Small intestine (tissue), 7 donors: ENCODE data around the gene TDRD12. TPM values are rescaled to one million over a fixed set of nuclear protein-coding genes. Genes with fewer than 3 reads are reported as not detected.
"Not testable (repeated sequence)": the region's sequence is repeated elsewhere in the genome, so short reads cannot be mapped to it uniquely, and the experiment has no call there.

Experiments
- DNase-seq, 2 donors: peaks; one replicate each; pipeline versions ENCODE4 v3.0.0 to v3.0.0-alpha.2; 2013
- FAIRE-seq: peaks from 2 replicates; lab custom pipeline; 2012; peaks lifted over from hg19 to GRCh38; lab: Jason Lieb, UNC
- H3K27ac ChIP-seq, 3 donors: one replicate each; pipeline ENCODE4 v1.5.1; 2013; ENCODE audit warnings: low read length in 2 of 3, mild to moderate bottlenecking in 2 of 3, control low read depth in 1 of 3, inconsistent platforms in 1 of 3, low read depth in 1 of 3, moderate library complexity in 1 of 3
- H3K27me3 ChIP-seq, 3 donors: one replicate each; pipeline ENCODE4 v1.6.1; 2013; ENCODE audit warnings: low read length in 3 of 3, inconsistent platforms in 1 of 3; ENCODE audit not compliant: control insufficient read depth in 3 of 3, insufficient read depth in 3 of 3
- H3K36me3 ChIP-seq, 3 donors: one replicate each; pipeline ENCODE4 v1.6.1; 2013; ENCODE audit warnings: low read length in 3 of 3, inconsistent platforms in 1 of 3, low read depth in 1 of 3, mild to moderate bottlenecking in 1 of 3, moderate library complexity in 1 of 3; ENCODE audit not compliant: control insufficient read depth in 3 of 3, insufficient read depth in 2 of 3
- H3K4me1 ChIP-seq, 3 donors: one replicate each; pipeline ENCODE4 v1.6.1; 2013; ENCODE audit warnings: low read length in 2 of 3, inconsistent platforms in 1 of 3, low read depth in 1 of 3, mild to moderate bottlenecking in 1 of 3, moderate library complexity in 1 of 3; ENCODE audit not compliant: control insufficient read depth in 3 of 3, insufficient read depth in 2 of 3
- H3K4me3 ChIP-seq, 3 donors: one replicate each; pipeline ENCODE4 v1.5.1; 2013; ENCODE audit warnings: low read length in 3 of 3, control low read depth in 1 of 3, inconsistent platforms in 1 of 3, low read depth in 1 of 3, mild to moderate bottlenecking in 1 of 3, moderate library complexity in 1 of 3
- H3K9me3 ChIP-seq, 2 donors: one replicate each; pipeline ENCODE4 v1.6.1; 2013; ENCODE audit warnings: low read depth in 1 of 2, low read length in 1 of 2; ENCODE audit not compliant: control insufficient read depth in 2 of 2, insufficient read depth in 1 of 2
- WGBS, 3 donors: extraction: QIAGEN DNeasy Blood & Tissue Kit; methylation state at CpG; one replicate each; pipeline ENCODE4 v1.1.7; 2013; 5-methylcytosine and 5-hydroxymethylcytosine counted together
- polyA plus RNA-seq, 4 donors: library from polyadenylated mRNA; stranded (reverse) in 3 of 4; unstranded in 1 of 4; fragments of 200-250 nt in 3 of 4; fragments of 120-200 nt in 1 of 4; gene quantifications; one replicate each; pipeline versions ENCODE4 v1.2.1 to v1.2.3, GENCODE V29; 2013
- donor health status: healthy with polysubstance abuse.
- donor health status: control.
- donor health status: control.
- donor health status: Bipolar disorder and iron deficiency.
- donor health status: healthy.

Gene TDRD12
- polyA plus RNA-seq, 4 donors = 0.12 to 0.46 (median 0.22) TPM; not detected in 1

- H3K27me3 ChIP-seq, DNase-seq, H3K4me3 ChIP-seq, FAIRE-seq, H3K9me3 ChIP-seq, H3K27ac ChIP-seq, H3K4me1 ChIP-seq: not testable (repeated sequence)
- peaks cover 0 to 26% (median 0%) of the 10 kb centered on the region in 3 donors for H3K36me3 ChIP-seq
- WGBS, 3 donors = 96 to 97% (median 96%) methylated on average over 7 of the region's 7 CpGs
Observed at GRCh38 chr19:32716203-32716602, 3.4 kb upstream of the TDRD12 start.

GRCh38 chr19:32717496-32717895, 2.1 kb upstream of the TDRD12 start:
- Histone ChIP-seq H3K4me3 (no peak overlapping the region), H3K9me3 (no peaks in the 10 kb centered on the region), H3K27ac (no peak overlapping the region), H3K36me3 (peaks cover 0 to 22% (median 0%) of the 10 kb centered on the region in 3 donors), H3K4me1 (no peaks in the 10 kb centered on the region), H3K27me3 (no peaks in the 10 kb centered on the region)
- DNase-seq = no peak
- FAIRE-seq = no peak
- 69 to 79% (median 72%) methylated on average over 5 of the region's 5 CpGs for WGBS, 3 donors

- H3K27me3 ChIP-seq = no peaks in the 10 kb centered on the region
- no peak overlapping the region for H3K4me3 ChIP-seq
- DNase-seq = no peak
- H3K9me3 ChIP-seq = no peaks in the 10 kb centered on the region
- no peak for FAIRE-seq
- H3K4me1 ChIP-seq = no peaks in the 10 kb centered on the region
- WGBS, 3 donors = 82 to 89% (median 83%) methylated on average over 7 of the region's 7 CpGs
- peaks cover 0 to 17% (median 0%) of the 10 kb centered on the region in 3 donors for H3K36me3 ChIP-seq
- no peak overlapping the region for H3K27ac ChIP-seq
Observed at GRCh38 chr19:32718286-32718685, 1.3 kb upstream of the TDRD12 start.

- FAIRE-seq = no peak
- WGBS, 3 donors = 92 to 95% (median 94%) methylated on average over 18 to 22 of the region's 22 CpGs
- no peaks in the 10 kb centered on the region for H3K4me1 ChIP-seq
- H3K4me3 ChIP-seq = no peak overlapping the region
- no peak overlapping the region for H3K27ac ChIP-seq
- H3K27me3 ChIP-seq = no peaks in the 10 kb centered on the region
- DNase-seq = no peak
- no peaks in the 10 kb centered on the region for H3K9me3 ChIP-seq
- H3K36me3 ChIP-seq = peaks cover 0 to 6% (median 0%) of the 10 kb centered on the region in 3 donors
Observed at GRCh38 chr19:32720216-32720935, 809 bp downstream of the TDRD12 start.

- H3K27me3 ChIP-seq = no peaks in the 10 kb centered on the region
- H3K4me3 ChIP-seq = no peak overlapping the region
- 95 to 98% (median 96%) methylated on average over 22 of the region's 22 CpGs for WGBS, 3 donors
- FAIRE-seq (no peak), DNase-seq (no peak)
- peaks cover 0 to 6% (median 0%) of the 10 kb centered on the region in 3 donors for H3K36me3 ChIP-seq
- H3K9me3 ChIP-seq = no peaks in the 10 kb centered on the region
- no peak overlapping the region for H3K27ac ChIP-seq
- H3K4me1 ChIP-seq = no peaks in the 10 kb centered on the region
Observed at GRCh38 chr19:32720936-32721250, 1.3 kb downstream of the TDRD12 start.

- DNase-seq (no peak), FAIRE-seq (no peak)
- Histone ChIP-seq H3K27ac (no peak overlapping the region), H3K36me3 (no peaks in the 10 kb centered on the region), H3K4me3 (no peak overlapping the region), H3K27me3 (peaks cover 0 to 3% (median 0%) of the 10 kb centered on the region in 3 donors), H3K9me3 (no peaks in the 10 kb centered on the region), H3K4me1 (no peaks in the 10 kb centered on the region)
- 84 to 93% (median 87%) methylated on average over 4 of the region's 4 CpGs for WGBS, 3 donors
Observed at GRCh38 chr19:32735936-32736335, 16.4 kb downstream of the TDRD12 start.

- Histone ChIP-seq H3K27ac (no peak overlapping the region), H3K9me3 (no peaks in the 10 kb centered on the region), H3K36me3 (no peaks in the 10 kb centered on the region), H3K27me3 (no peaks in the 10 kb centered on the region), H3K4me3 (no peak overlapping the region), H3K4me1 (no peaks in the 10 kb centered on the region)
- no peak for DNase-seq
- no peak for FAIRE-seq
- 98 to 99% (median 99%) methylated on average over 9 of the region's 9 CpGs for WGBS, 3 donors
Observed at GRCh38 chr19:32743021-32743420, 23.5 kb downstream of the TDRD12 start.

GRCh38 chr19:32743447-32743846, 23.9 kb downstream of the TDRD12 start:
- Histone ChIP-seq H3K4me1 (no peaks in the 10 kb centered on the region), H3K4me3 (no peak overlapping the region), H3K27ac (no peak overlapping the region), H3K27me3 (no peaks in the 10 kb centered on the region), H3K9me3 (no peaks in the 10 kb centered on the region), H3K36me3 (no peaks in the 10 kb centered on the region)
- FAIRE-seq (no peak), DNase-seq (no peak)
- 96 to 97% (median 97%) methylated on average over 4 of the region's 4 CpGs for WGBS, 3 donors
